Neural crest cell (in vitro differentiated cells): Measurements from ENCODE around the gene PAX6. TPM values are rescaled to one million over a fixed set of nuclear protein-coding genes. Genes with fewer than 3 reads are reported as not detected.

Experiments
- DNase-seq: peaks from one replicate; pipeline ENCODE4 v3.0.0; 2021; ENCODE audit warnings: low read depth, mixed read lengths, low spot score
- H3K27ac Mint-ChIP-seq: one replicate; pipeline ENCODE4 v1.8.0; 2021; ENCODE audit warnings: mild to moderate bottlenecking, mixed read lengths; ENCODE audit not compliant: unreplicated experiment
- H3K27me3 Mint-ChIP-seq: 2 replicates; pipeline ENCODE4 v1.8.0; 2021; ENCODE audit warnings: low read depth, mild to moderate bottlenecking, mixed read lengths
- H3K36me3 Mint-ChIP-seq: 2 replicates; pipeline ENCODE4 v1.8.0; 2021; ENCODE audit warnings: low read depth, mild to moderate bottlenecking, mixed read lengths
- H3K4me1 Mint-ChIP-seq: 2 replicates; pipeline ENCODE4 v1.8.0; 2021; ENCODE audit warnings: mixed read lengths
- H3K4me3 Mint-ChIP-seq: one replicate; pipeline ENCODE4 v1.8.0; 2021; ENCODE audit warnings: mild to moderate bottlenecking, mixed read lengths
- H3K9me3 Mint-ChIP-seq: 2 replicates; pipeline ENCODE4 v1.8.0; 2021; ENCODE audit warnings: mixed read lengths
- total RNA-seq: library from RNA; stranded (reverse); gene quantifications from 2 replicates; pipeline ENCODE4 v1.2.1, GENCODE V29; 2021
- TF ChIP-seq, protein P1 (sequence below): fragments of 200-600 bp; sonication (generic); conservative IDR thresholded peaks from 2 replicates; pipeline ENCODE4 v1.5.0; 2021; ENCODE audit warnings: antibody characterized with exemption, mild to moderate bottlenecking

Gene PAX6
- total RNA-seq, 1 donor from 2014 or later: 83.7 TPM

DNA sequence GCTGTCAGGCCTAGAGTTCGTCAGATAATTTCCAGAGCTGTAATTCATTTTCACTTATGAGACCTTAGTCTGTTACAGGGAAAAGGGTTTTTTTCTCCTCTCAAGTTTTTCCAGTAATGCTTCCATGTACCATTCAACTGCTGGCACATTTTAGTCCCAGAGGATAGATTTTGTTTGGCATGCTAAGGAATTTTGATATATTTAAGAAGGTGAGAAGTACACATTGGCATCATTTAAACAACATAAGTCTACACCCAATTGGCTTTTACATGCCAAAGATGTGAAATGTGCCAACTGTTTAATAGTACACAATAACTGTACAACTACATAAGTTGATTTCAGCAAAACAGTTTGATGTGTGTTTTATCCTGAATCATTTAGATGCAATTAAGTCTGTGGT, 71.0 kb downstream of the PAX6 start:
- TF ChIP-seq, protein P1, sequence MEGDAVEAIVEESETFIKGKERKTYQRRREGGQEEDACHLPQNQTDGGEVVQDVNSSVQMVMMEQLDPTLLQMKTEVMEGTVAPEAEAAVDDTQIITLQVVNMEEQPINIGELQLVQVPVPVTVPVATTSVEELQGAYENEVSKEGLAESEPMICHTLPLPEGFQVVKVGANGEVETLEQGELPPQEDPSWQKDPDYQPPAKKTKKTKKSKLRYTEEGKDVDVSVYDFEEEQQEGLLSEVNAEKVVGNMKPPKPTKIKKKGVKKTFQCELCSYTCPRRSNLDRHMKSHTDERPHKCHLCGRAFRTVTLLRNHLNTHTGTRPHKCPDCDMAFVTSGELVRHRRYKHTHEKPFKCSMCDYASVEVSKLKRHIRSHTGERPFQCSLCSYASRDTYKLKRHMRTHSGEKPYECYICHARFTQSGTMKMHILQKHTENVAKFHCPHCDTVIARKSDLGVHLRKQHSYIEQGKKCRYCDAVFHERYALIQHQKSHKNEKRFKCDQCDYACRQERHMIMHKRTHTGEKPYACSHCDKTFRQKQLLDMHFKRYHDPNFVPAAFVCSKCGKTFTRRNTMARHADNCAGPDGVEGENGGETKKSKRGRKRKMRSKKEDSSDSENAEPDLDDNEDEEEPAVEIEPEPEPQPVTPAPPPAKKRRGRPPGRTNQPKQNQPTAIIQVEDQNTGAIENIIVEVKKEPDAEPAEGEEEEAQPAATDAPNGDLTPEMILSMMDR: no peak
- H3K4me1 Mint-ChIP-seq: no peaks in the 10 kb centered on the region
- peaks cover 15% of the 10 kb centered on the region for H3K9me3 Mint-ChIP-seq
- H3K27ac Mint-ChIP-seq: no peak overlapping the region
- no peaks in the 10 kb centered on the region for H3K27me3 Mint-ChIP-seq
- no peak overlapping the region for H3K4me3 Mint-ChIP-seq
- DNase-seq: no peak
- peaks cover 23% of the 10 kb centered on the region for H3K36me3 Mint-ChIP-seq
